DMS79 (cell line): ENCODE data around the gene ZDHHC8.

Experiments used
- DNase-seq: peaks from one replicate; lab custom pipeline; 2025; lab: John Stamatoyannopoulos, UW

Gene ZDHHC8, protein sequence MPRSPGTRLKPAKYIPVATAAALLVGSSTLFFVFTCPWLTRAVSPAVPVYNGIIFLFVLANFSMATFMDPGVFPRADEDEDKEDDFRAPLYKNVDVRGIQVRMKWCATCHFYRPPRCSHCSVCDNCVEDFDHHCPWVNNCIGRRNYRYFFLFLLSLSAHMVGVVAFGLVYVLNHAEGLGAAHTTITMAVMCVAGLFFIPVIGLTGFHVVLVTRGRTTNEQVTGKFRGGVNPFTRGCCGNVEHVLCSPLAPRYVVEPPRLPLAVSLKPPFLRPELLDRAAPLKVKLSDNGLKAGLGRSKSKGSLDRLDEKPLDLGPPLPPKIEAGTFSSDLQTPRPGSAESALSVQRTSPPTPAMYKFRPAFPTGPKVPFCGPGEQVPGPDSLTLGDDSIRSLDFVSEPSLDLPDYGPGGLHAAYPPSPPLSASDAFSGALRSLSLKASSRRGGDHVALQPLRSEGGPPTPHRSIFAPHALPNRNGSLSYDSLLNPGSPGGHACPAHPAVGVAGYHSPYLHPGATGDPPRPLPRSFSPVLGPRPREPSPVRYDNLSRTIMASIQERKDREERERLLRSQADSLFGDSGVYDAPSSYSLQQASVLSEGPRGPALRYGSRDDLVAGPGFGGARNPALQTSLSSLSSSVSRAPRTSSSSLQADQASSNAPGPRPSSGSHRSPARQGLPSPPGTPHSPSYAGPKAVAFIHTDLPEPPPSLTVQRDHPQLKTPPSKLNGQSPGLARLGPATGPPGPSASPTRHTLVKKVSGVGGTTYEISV

DNA sequence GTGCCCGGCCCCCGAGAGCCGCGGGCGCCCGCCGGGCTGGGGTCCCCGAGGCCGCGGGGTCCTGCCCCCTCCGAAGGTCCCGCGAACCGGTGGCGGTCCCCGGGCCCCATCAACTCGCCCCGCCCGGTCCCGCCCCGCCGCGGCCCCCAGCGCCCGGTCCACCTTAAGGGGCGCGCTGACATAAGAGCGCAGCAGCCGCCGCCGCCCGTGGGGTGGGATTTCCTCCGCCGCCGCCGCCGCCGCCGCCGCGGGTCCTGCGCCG lies at the start of gene ZDHHC8:
TSS of gene ZDHHC8 (plus strand) at position 208 of the 262 bp plus-strand sequence. CDS start 144 bp downstream, outside the sequence.
- DNase-seq: no peak

DNA sequence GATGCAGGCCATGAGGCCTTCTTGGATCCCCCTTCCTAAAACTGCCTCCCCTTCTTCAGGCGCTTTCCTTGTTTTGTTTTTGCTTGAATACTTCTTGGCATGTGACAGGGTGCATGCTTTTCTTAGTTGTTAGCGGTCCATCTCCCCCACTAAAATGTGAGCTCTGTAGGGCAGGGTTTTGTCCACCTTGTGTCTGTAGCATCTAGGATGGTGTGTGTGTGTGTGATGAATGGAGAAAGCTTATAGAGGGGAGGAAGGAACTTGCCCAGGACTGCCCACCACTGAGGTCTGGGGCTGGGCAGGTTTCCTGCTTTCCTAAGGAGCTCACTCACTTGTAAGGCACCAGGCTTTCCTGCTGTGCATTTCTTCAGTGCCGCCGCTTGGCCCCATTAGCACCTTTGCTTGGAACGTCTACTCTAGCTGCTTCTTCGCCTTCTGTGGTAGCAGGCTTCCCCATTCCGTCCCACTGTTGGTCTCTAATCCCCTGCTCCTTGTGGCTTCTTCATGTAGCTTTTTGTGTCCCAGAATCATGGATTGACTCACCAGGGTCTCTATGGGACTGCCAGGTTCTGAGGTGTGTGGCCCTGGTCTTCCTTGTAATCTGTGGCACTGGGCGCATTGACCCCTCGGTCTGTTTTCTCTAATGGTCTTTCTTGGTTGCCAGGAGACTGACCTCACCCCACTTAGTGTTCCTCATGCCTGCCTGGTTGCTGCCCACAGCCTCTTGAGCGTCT lies 48.3 kb upstream of the ZDHHC8 start:
- no peak for DNase-seq

DNA sequence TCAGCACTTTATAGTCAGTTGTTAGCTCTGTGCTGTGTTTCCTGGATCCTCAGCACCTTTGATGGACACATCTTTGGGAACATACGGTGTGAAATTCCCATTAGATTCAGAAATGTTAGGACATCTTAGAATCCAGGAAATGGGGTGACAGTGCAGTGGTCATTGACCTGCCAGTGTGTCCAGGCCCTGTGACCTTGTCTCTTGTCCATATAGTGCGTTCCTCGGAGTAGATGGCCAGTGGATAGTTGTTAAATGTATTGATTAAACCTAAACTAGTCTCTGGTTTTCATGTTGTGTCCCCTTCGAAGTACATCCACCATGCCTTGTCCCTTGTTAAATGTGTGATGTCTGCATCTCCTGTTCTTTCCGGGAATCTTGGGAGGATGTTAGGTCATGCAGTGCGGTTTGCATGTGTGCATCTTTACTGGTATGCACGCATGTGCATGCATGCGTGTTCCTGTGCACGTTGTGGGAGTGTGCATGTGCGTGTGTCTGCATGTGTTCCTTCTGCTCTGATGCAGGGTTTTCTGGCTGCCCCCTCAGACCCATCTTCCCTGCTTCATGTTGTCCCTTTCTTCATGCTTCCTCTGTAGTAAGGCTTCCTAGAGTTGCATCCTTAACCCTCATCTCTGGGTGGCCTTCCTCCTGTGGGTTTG lies 47.6 kb upstream of the ZDHHC8 start:
- no peak for DNase-seq

DNA sequence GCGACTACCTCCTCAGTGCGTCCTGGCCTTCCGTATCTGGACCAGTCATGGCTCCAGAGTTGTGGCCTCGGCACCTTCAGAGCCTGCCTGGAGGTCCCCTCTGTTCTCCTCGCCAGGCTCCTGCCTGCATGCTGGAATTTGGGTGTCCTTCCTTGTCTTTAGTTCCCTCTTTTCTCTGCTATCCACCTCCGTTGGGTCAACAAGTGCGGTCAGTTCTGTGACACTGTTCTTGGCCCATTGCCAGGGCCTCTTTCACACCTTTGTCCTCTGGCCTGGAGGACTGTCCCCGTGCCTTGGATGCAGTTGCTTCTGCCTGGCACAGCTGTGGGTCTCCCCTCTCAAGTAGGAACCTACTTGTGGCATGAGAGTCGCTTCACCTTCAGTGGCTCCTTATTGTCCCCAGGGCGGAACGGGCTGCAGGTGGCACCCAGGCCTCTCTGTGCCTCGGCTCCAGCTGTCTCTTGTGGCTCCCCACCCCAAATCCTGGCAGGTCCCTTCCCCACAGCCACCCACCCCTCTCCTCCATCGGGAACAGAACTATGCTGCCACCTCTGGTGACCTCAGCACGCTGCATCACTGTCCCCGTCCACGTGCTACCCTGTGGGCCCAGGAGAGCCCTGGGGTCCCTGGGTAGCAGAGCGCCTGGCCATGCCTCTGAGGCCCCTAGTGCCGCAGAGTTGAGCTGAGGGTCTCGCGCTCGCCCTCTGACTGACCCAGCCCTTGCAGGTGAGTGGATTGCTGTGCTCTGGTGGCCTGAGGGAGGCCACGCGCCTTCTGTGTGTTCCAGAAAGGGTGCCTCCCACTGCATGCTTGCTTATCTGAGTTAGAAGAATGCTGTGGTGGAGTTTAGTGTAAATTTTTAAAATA lies 46.8 kb upstream of the ZDHHC8 start:
- DNase-seq: no peak

DNA sequence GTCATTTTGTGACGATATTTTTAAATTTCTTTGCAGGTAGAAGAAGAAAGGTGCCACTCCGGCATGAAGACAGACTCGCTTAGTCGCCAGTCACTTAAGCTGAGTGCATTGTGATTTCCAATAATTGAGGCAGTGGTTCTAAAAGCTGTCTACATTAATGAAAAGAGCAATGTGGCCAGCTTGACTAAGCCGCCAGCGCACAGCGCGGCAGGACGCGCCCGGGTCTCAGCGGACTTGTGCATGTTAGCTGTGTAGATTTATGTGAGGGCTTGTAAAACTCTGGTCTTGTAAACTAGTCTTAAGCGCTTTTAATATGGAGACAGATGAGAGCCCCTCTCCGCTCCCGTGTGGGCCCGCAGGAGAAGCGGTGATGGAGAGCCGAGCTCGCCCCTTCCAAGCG lies 46.0 kb upstream of the ZDHHC8 start:
- no peak for DNase-seq

DNA sequence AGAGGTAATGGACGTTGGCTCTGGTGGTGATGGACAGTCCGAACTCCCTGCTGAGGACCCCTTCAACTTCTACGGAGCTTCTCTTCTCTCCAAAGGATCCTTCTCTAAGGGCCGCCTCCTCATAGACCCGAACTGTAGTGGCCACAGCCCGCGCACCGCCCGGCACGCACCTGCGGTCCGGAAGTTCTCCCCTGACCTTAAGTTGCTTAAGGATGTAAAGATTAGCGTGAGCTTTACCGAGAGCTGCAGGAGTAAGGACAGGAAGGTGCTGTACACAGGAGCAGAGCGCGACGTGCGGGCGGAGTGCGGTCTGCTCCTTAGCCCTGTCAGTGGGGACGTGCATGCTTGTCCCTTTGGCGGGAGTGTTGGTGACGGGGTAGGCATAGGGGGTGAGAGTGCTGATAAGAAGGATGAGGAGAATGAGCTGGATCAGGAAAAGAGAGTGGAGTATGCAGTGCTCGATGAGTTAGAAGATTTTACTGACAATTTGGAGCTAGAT lies 45.5 kb upstream of the ZDHHC8 start:
- DNase-seq: no peak

DNA sequence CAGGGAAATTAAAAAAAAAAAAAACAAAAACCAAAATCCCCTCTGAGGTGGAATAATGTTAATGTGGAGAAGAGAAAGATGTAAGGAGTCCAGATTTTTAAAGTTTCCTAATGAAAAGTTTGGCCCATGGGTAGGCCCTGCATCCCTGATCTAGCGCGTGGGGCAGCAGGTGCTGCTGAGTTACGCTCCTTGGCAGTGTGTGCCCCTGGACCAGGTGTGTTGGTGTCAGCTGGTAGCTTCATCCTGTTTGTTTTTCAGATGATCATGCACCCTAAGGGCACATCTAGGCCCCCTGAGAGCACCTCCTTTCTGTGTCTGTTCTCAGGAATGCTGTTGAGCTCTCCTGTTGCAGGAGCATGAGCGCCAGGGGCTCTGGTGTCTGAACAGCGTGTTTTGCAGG lies 44.8 kb upstream of the ZDHHC8 start:
- DNase-seq: no peak

DNA sequence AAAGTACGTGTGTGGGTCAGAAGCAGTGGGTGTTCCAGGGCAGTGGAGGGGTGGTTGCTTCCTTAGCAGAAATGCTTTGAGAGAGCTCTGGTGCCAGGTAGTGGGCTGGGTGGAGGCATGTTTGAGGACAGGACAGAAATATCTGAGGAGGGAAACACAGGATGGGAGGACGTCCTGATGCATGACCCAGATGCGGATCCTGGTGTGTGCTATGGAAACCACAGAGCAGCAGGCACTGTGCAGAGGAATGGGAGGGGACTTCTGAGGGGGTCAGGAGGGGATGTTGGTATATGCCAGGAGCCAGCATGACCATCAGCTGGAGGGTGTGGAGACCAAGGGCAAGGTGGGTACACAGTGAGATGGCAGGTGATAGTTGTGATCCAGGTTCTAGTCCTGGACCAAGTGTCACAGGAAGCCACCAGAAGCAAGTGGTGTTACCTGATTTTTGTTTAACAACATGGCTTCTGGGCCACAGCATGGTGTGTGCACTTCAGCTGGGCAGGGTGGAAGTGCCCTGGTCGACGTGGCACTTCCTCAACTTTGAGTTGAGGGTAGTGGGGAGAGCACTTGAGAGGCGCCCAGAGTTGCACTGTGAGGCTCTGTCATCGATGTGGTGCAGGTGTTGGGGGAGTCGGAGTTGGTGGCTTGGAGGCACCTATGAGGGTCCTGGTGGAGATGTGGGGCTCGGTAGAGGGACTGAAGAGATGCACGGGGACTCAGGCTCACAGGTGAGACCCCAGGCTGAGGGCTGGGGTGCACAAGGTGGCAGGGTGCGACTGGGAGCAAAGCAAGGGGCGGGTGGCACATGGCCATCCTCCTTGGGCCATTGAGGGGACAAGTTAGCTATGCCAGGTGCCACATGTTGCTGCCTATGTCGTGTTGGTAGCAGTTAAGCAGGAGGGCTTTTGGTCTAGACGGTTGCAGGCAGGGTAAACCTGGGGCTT lies 44.0 kb upstream of the ZDHHC8 start:
- DNase-seq: no peak

DNA sequence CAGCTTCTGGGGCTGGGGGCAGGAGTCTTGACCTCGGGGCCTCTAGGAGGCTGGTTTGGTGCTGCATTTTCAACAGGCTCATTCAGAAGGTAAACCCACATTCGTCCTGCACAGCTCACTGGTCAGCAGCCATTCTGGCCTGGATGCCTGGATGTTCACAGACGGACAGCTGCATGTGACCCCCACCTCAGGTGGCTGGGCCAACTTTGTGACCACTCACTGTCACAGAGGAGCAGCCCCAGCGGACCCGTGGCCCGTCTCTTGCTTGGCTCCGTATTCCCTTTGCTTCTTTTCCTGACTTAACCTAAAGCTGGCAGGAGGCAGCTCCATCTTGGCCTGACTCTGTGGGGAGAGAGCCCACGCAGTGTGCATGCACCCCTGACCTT lies 43.3 kb upstream of the ZDHHC8 start:
- DNase-seq: no peak

DNA sequence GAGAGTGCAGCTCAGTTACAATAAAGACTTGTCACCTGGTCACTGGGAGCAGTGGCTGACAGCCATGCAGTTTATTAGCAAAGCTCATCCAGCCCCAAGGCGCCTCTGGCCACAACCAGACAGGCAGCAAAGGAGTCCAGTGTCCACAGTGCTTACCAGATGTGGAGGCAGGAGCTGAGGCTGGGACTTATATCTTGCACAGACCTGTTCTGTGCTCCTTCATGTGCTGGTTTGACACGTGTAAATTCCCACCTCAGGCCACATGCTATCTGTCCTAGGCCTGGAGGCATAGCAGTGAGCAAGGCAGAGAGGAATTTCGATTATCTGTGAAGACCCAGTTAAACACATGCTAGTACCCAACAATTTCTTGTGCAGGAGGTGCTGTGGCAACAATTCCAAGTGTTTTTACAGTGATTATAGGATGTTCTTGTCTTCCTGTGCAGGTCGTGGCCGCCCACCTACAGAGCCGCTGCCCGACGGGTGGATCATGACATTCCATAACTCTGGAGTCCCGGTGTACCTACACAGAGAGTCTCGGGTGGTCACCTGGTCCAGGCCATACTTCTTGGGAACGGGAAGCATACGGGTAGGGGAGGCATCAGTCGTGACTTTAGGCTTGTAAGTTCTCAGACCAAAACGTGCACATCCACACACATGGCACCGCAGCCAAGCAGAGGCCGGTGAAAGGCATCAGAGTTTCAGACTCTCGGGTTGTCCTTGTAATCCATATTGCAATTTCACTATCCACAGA lies 42.2 kb upstream of the ZDHHC8 start:
- no peak for DNase-seq

DNA sequence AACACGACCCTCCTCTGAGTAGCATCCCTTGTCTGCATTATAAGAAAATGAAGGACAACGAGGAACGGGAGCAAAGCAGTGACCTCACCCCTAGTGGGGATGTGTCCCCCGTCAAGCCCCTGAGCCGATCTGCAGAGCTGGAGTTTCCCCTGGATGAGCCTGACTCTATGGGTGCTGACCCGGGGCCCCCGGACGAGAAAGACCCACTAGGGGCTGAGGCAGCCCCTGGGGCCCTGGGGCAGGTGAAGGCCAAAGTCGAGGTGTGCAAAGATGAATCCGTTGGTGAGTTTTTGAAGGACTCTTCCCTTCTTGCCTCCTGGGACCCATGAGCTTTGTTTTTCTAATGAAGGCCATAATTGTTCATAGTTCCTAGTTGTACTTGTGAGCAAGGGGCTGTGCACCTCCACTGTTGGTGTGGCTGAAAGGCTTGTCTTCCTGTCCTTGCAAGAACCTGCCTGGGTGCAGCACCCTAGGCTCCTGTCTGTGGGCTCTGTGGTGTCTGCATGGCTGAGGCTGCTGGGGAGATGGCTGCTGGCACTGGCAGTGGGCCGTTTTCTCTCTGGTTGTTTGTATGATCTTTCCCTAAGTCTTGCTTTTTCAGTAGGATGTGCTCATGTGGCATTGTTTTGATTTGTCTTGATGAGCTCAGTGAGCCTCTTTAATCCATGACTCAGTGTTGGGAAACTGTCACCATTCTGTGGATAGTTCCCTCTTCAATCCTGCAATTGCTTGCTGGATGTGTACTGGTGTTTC lies 41.5 kb upstream of the ZDHHC8 start:
- DNase-seq: no peak

DNA sequence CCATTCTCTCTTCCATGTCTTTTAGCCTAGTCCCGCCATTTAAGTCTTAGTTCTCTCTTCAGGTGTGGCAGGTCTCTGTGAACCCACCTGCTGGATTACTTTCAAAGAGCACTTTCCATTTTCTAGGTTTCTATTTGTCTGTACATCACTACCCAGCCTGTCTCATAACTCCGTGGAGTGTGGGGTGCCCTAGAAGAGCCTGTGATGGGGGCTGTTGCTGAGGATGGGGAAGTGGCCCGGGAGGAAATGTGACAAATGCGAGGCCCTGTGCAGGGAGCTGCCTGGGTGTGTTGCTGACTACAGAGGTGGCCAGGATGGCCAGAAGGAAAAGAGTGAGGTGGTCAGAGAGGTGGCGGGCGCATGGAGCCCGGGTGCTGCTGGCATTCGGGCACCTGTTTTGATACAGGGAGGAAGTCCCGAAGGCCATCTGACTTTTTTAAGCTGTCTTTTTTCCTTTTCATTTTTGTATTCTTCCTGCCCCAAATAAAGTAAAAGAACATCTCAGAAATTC lies 40.8 kb upstream of the ZDHHC8 start:
- DNase-seq: no peak

DNA sequence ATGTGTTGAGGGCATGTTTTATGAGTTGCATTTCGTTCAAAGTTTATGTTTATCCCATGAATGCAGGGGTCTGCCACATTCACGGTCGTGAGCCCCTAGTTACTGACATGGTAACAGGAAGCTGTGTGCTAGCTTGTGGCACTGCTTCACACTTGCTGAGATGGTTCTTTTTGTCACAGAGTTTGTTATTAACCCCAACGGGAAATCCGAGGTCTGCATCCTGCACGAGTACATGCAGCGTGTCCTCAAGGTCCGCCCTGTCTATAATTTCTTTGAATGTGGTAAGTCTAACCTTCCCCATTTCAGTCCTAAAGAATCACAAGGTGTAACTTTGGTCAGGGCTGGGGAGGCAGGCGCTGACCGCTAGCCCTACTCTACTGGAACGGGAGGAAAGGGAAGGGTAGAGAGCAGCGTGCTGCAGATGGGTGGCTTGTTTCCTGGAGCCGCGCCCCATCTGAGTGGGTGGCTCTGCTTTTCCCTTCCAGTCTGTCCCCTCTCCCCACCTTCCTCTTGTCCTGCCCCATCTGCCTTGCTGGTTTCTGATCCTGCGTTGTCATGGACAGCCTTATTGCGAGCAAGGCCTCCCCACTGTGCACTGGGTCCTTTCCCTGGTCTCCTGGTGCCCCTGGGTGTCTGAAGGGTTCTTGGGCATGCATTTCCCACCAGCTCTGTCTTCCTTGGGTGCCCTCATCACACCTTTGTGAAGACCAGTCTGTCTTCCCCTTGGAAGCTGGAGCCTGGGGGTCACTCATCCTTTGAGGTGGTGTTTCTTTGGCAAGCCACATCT lies 39.7 kb upstream of the ZDHHC8 start:
- no peak for DNase-seq

DNA sequence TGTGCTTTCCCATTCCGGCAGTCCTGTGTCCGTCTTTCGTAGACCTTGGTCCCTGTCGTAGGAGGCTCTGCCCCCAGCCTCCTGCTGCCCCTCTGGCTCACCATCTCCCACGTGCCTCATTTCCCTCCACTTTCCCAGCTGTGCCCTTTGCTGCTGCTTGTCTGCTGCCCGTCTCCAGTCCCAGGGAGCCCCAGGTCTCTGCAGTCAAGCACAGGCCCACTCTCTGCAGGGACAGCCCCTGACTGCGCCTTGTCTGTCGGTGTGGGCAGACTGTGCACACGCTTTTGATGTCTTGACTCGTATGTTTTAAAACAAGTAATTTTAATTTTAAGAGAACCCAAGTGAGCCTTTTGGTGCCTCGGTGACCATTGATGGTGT lies 39.1 kb upstream of the ZDHHC8 start:
- DNase-seq: no peak

DNA sequence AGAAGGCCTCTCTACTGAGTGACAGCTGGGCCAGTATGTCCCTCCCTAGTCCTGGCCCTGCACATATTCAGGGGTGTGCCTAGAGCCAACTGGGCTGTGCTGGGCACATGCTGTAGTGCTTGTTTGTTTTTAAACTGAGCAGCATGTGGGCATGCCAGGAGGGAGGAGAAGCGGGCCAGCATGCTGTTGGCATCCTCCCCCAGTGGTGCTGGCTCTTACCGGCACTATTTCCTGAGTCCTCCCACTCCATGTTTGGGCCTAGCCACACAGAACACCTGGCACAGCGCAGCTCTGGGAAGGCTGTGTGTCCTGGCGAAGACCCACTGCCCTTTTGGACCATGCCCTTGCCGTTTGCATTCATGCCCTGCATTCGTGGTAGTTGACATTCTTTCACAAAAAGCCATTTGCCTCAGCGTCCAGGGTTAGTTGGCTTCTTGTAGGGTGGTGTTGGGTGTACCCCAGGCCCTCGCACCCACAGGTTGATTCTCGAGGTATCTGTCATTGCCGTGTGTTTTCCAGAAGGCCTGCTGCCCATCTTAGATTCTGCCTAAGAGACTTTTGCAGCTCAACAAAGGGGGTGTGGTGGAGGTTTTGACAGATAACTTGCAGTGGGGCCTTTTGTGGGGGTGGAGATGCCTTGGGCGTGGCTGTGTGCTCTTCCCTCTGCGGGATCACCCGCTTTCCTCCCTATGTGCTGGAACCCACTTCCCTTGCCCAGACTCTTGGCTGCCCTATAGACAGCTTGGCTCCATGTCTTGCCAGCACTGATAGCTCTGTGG lies 38.0 kb upstream of the ZDHHC8 start:
- no peak for DNase-seq

DNA sequence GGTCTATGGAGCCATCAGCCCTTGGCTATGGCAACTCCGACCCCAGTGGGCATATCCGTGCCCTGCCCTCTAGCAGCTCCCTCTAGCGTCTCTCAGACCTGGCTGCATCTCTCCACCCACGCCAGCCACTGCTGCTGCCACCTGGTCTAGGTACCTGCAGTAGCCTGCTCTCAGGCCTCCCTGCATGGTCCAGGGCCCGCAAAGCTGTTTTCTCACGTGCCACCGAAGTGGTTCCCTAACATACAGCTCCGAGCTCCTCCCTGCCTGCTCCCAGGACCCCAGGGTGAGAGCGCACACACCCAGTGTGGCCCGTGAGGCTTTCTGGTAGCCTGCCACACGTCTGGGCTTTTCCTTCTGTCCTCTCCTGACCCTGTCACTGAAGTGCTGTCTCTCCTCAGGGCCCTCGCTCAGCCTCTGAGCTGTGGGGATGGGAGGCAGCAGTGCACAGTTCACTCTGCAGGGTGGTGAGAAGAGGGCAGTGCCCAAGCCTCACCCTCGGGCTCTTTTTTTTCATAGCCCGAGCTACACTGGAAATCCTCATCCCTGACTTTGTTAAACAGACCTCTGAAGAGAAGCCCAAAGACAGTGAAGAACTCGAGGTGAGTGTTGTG lies 37.3 kb upstream of the ZDHHC8 start:
- DNase-seq: no peak

DNA sequence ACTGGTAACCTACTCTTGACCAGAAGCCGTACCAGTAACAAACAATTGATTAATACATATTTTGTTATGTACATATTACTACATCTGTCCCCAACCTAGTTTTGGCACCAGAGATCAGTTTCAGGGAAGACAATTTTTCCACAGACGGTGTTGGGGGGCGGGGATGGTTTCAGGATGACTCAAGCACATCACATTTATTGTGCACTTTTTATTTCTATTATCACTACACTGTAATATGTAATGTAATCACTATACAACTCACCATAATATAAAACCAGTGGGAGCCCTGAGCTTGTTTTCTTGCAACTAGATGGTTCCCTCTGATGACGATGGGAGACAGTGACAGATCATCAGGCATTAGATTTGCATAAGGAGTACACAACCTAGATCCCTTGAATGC lies 36.1 kb upstream of the ZDHHC8 start:
- no peak for DNase-seq
